Liver (tissue), 9 donors: ENCODE results near the gene GSTP1. TPM values are rescaled to one million over a fixed set of nuclear protein-coding genes. Genes with fewer than 3 reads are reported as not detected.
"Not testable (repeated sequence)": the region's sequence is repeated elsewhere in the genome, so short reads cannot be mapped to it uniquely, and the experiment has no call there.

Experiments
- DNase-seq: peaks from one replicate; pipeline ENCODE4 v3.0.0-alpha.2; 2017; ENCODE audit warnings: low spot score
- H3K27ac ChIP-seq, 2 donors: one replicate each; pipeline ENCODE4 v1.7.0; 2013; ENCODE audit warnings: inconsistent platforms in 2 of 2, low read length in 2 of 2, control low read depth in 1 of 2, low read depth in 1 of 2, mild to moderate bottlenecking in 1 of 2
- H3K27me3 ChIP-seq, 4 donors: one replicate each; pipeline versions ENCODE4 v1.6.1 to v1.7.0; 2013; ENCODE audit warnings: low read length in 3 of 4, inconsistent platforms in 1 of 4, mild to moderate bottlenecking in 1 of 4, moderate library complexity in 1 of 4; ENCODE audit not compliant: control insufficient read depth in 4 of 4, insufficient read depth in 4 of 4
- H3K36me3 ChIP-seq, 4 donors: one replicate each; pipeline versions ENCODE4 v1.6.1 to v1.7.0; 2013; ENCODE audit warnings: low read length in 3 of 4, mild to moderate bottlenecking in 3 of 4, low read depth in 1 of 4, moderate library complexity in 1 of 4; ENCODE audit not compliant: control insufficient read depth in 4 of 4, insufficient read depth in 3 of 4
- H3K4me1 ChIP-seq, 4 donors: one replicate each; pipeline versions ENCODE4 v1.6.1 to v1.7.0; 2013; ENCODE audit warnings: low read length in 3 of 4, mild to moderate bottlenecking in 3 of 4, moderate library complexity in 1 of 4; ENCODE audit not compliant: control insufficient read depth in 4 of 4, insufficient read depth in 4 of 4
- H3K4me3 ChIP-seq, 3 donors: one replicate each; pipeline versions ENCODE4 v1.6.1 to v1.7.0; 2013; ENCODE audit warnings: low read length in 3 of 3, control low read depth in 1 of 3, low read depth in 1 of 3, mild to moderate bottlenecking in 1 of 3
- H3K9ac ChIP-seq, 2 donors: one replicate each; pipeline ENCODE4 v1.7.0; 2013; ENCODE audit warnings: low read length in 2 of 2, mild to moderate bottlenecking in 2 of 2, moderate library complexity in 2 of 2, control low read depth in 1 of 2, low read depth in 1 of 2
- H3K9me3 ChIP-seq, 4 donors: one replicate each; pipeline versions ENCODE4 v1.6.1 to v1.7.0; 2013; ENCODE audit warnings: low read length in 3 of 4; ENCODE audit not compliant: control insufficient read depth in 4 of 4
- ATF3 ChIP-seq: IDR thresholded peaks from 2 replicates; pipeline ENCODE4 v1.6.1; 2016; ENCODE audit warnings: antibody characterized with exemption
- CTCF ChIP-seq: fragments of 150-350 bp; IDR thresholded peaks from 2 replicates; pipeline ENCODE4 v1.5.1; 2017; ENCODE audit warnings: improper control_type of control experiment, low read depth, low read length; ENCODE audit not compliant: missing input control
- EGR1 ChIP-seq, 2 donors: IDR thresholded peaks; 2 replicates each; pipeline ENCODE4 v1.6.1; 2016 to 2018; ENCODE audit warnings: antibody characterized with exemption in 2 of 2, low read depth in 2 of 2
- FOXA1 ChIP-seq: IDR thresholded peaks from 2 replicates; pipeline ENCODE4 v1.6.1; 2016; ENCODE audit warnings: antibody characterized with exemption
- FOXA2 ChIP-seq: IDR thresholded peaks from 2 replicates; pipeline ENCODE4 v1.6.1; 2016; ENCODE audit warnings: antibody characterized with exemption
- GABPA ChIP-seq, 2 donors: IDR thresholded peaks in 1 of 2; conservative IDR thresholded peaks in 1 of 2; 2 replicates each; pipeline ENCODE4 v1.6.1; 2016; ENCODE audit warnings: antibody characterized with exemption in 2 of 2, mild to moderate bottlenecking in 1 of 2, moderate library complexity in 1 of 2
- HNF4A ChIP-seq, 2 donors: conservative IDR thresholded peaks; 2 replicates each; pipeline ENCODE4 v1.6.1; 2016; ENCODE audit warnings: antibody characterized with exemption in 2 of 2, mild to moderate bottlenecking in 2 of 2
- HNF4G ChIP-seq: IDR thresholded peaks from 2 replicates; pipeline ENCODE4 v1.6.1; 2016; ENCODE audit warnings: antibody characterized with exemption
- JUND ChIP-seq, 2 donors: IDR thresholded peaks; 2 replicates each; pipeline ENCODE4 v1.6.1; 2016; ENCODE audit warnings: antibody characterized with exemption in 2 of 2
- MAX ChIP-seq: IDR thresholded peaks from 2 replicates; pipeline ENCODE4 v1.6.1; 2016; ENCODE audit warnings: antibody characterized with exemption
- NR2F2 ChIP-seq: IDR thresholded peaks from 2 replicates; pipeline ENCODE4 v1.6.1; 2016; ENCODE audit warnings: antibody characterized with exemption
- RAD21 ChIP-seq, 2 donors: IDR thresholded peaks; 2 replicates each; pipeline ENCODE4 v1.6.1; 2016; ENCODE audit warnings: antibody characterized with exemption in 2 of 2, mild to moderate bottlenecking in 2 of 2
- REST ChIP-seq: IDR thresholded peaks from 2 replicates; pipeline ENCODE4 v1.6.1; 2016; ENCODE audit warnings: antibody characterized with exemption, mild to moderate bottlenecking
- RXRA ChIP-seq, 2 donors: IDR thresholded peaks; 2 replicates each; pipeline ENCODE4 v1.6.1; 2017 to 2018; ENCODE audit warnings: antibody characterized with exemption in 2 of 2, mild to moderate bottlenecking in 1 of 2
- SP1 ChIP-seq: IDR thresholded peaks from 2 replicates; pipeline ENCODE4 v1.6.1; 2018; ENCODE audit warnings: antibody characterized with exemption, mild to moderate bottlenecking
- TAF1 ChIP-seq: conservative IDR thresholded peaks from 2 replicates; pipeline ENCODE4 v1.6.1; 2016; ENCODE audit warnings: antibody characterized with exemption, mild to moderate bottlenecking
- YY1 ChIP-seq: IDR thresholded peaks from 2 replicates; pipeline ENCODE4 v1.6.1; 2016; ENCODE audit warnings: antibody characterized with exemption, mild to moderate bottlenecking
- ZBTB33 ChIP-seq: IDR thresholded peaks from 2 replicates; pipeline ENCODE4 v1.6.1; 2016; ENCODE audit warnings: antibody characterized with exemption
- WGBS: extraction: QIAGEN DNeasy Blood & Tissue Kit; methylation state at CpG from one replicate; pipeline ENCODE4 v1.1.7; 2013; 5-methylcytosine and 5-hydroxymethylcytosine counted together
- polyA plus RNA-seq, 2 donors: library from polyadenylated mRNA; stranded (reverse) in 1 of 2; unstranded in 1 of 2; fragments of 200-250 nt in 1 of 2; fragments of >200 nt in 1 of 2; fragmentation: Nextera tagmentation in 1 of 2; extraction: Ambion mirVana in 1 of 2; gene quantifications; one replicate each; pipeline versions ENCODE4 v1.2.1 to v1.2.3, GENCODE V29; 2013 to 2015
- total RNA-seq, 2 donors: library from RNA; depleted of rRNA; stranded (reverse); fragments of >200 nt; gene quantifications; one replicate each; pipeline ENCODE4 v1.2.3, GENCODE V29; 2014
- donor health status: healthy.
- donor health status: healthy.
- donor health status: healthy.
- donor health status: healthy.
- donor health status: healthy.

GSTP1 gene
- total and polyA plus RNA-seq, 4 donors: 25.6 to 228 (median 44.8) TPM

GRCh38 chr11:67601098-67601497 lies 17.5 kb downstream of the GSTP1 start:
- H3K4me3 ChIP-seq: no peak overlapping the region
- H3K27me3 ChIP-seq: no peaks in the 10 kb centered on the region
- no peak overlapping the region for H3K27ac ChIP-seq
- TF ChIP-seq YY1 (no peak), ATF3 (no peak), NR2F2 (no peak), RXRA (IDR thresholded peaks at IDR 0.05) (no peak), FOXA2 (no peak), MAX (no peak), REST (no peak), HNF4G (no peak), EGR1 (IDR thresholded peaks at IDR 0.05; ENCODE audit: low read depth in 2 of 2) (no peak), JUND (IDR thresholded peaks at IDR 0.05) (no peak), TAF1 (no peak), FOXA1 (no peak), GABPA (IDR thresholded peaks at IDR 0.05 in 1 of 2, conservative IDR thresholded peaks at IDR 0.05 in 1 of 2) (no peak), ZBTB33 (no peak), SP1 (no peak), RAD21 (IDR thresholded peaks at IDR 0.05) (no peak), HNF4A (conservative IDR thresholded peaks at IDR 0.05) (no peak), CTCF (no peak)
- peaks cover 1 to 3% (median 1%) of the 10 kb centered on the region in 4 donors for H3K4me1 ChIP-seq
- no peaks in the 10 kb centered on the region for H3K9me3 ChIP-seq
- no peak overlapping the region for H3K9ac ChIP-seq
- no peaks in the 10 kb centered on the region for H3K36me3 ChIP-seq
- no peak for DNase-seq
- WGBS: 97% methylated on average over 7 of the region's 7 CpGs

- not testable (repeated sequence) for H3K4me3 ChIP-seq, H3K27ac ChIP-seq, H3K36me3 ChIP-seq, H3K27me3 ChIP-seq, H3K9me3 ChIP-seq, DNase-seq, H3K9ac ChIP-seq
- WGBS: 86% methylated on average over 2 of the region's 4 CpGs
- H3K4me1 ChIP-seq: peaks cover 10 to 24% (median 17%) of the 10 kb centered on the region in 4 donors
Observed at GRCh38 chr11:67604119-67604518, 20.5 kb downstream of the GSTP1 start.
